Neural cell (in vitro differentiated cells): ENCODE results near the gene PTPRG.

Experiments
- CTCF ChIP-seq: fragments of 450-650 bp; IDR thresholded peaks from 2 replicates; pipeline ENCODE4 v1.5.1; 2014; ENCODE audit warnings: antibody characterized with exemption, mild to moderate bottlenecking, moderate library complexity; ENCODE audit not compliant: poor library complexity, severe bottlenecking
- EZH2 ChIP-seq: fragments of 200-600, 300-800 bp; shearing (Covaris generic), sonication (generic); IDR thresholded peaks from 2 replicates; pipeline ENCODE4 v1.6.1; 2014; ENCODE audit warnings: antibody characterized with exemption, low read length, borderline replicate concordance, mild to moderate bottlenecking; ENCODE audit not compliant: insufficient read depth, poor library complexity, severe bottlenecking
- RAD21 ChIP-seq: fragments of 450-650 bp; conservative IDR thresholded peaks from 2 replicates; pipeline ENCODE4 v1.6.1; 2014; ENCODE audit warnings: antibody characterized with exemption, mild to moderate bottlenecking, moderate library complexity
- REST ChIP-seq: IDR thresholded peaks from 2 replicates; pipeline ENCODE4 v1.6.1; 2012; ENCODE audit warnings: borderline replicate concordance

- TF ChIP-seq REST (no peak), CTCF (no peak), RAD21 (no peak), EZH2 (no peak)
Measured at GRCh38 chr3:61605589-61606175, 44.3 kb downstream of the PTPRG start.
